ENCODE results near the gene CCDC178.

CCDC178 gene

GRCh38 chr18:33107511-33107910 lies 333.0 kb downstream of the CCDC178 start:
- H3K36me3 Mint-ChIP-seq, result no peaks in the 10 kb centered on the region
- CTCF ChIA-PET, result no interaction called here
- no peaks in the 10 kb centered on the region for H3K9me3 Mint-ChIP-seq
- no peak overlapping the region for H3K27ac Mint-ChIP-seq
- H3K4me1 Mint-ChIP-seq, result no peaks in the 10 kb centered on the region
- no peak overlapping the region for H3K4me3 Mint-ChIP-seq
- no peak for DNase-seq
- H3K27me3 Mint-ChIP-seq, result no peaks in the 10 kb centered on the region

GRCh38 chr18:33101316-33101715 lies 339.2 kb downstream of the CCDC178 start:
- CTCF ChIA-PET, result no interaction called here
- no peaks in the 10 kb centered on the region for H3K27me3 Mint-ChIP-seq

DNA sequence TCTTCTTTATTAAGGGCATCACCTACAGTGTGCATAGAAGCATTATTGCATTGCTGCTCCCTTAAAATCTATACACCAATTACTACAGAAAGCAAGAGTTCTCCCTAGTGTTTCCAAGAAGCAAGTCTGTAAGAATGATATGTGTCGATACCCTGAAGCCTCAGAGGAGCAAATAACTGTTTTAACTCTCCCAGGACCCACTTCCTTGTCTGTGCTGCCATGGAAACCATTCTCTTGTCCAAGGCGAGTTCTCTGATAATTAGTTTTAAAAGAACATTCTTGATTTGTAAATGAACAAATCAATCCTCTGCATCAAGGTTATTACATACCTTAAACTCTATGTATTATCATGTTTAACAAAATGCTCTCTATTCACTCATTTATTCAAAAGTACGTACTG lies 340.9 kb downstream of the CCDC178 start:
- CTCF ChIA-PET, result no interaction called here

More at GRCh38 chr18:33101316-33101715, 339.2 kb downstream of the CCDC178 start:
- no peak overlapping the region for H3K27ac Mint-ChIP-seq
- H3K36me3 Mint-ChIP-seq, result no peaks in the 10 kb centered on the region
- DNase-seq, result no peak
- H3K4me1 Mint-ChIP-seq, result no peaks in the 10 kb centered on the region
- no peak overlapping the region for H3K4me3 Mint-ChIP-seq
- no peaks in the 10 kb centered on the region for H3K9me3 Mint-ChIP-seq

GRCh38 chr18:33097126-33097525 lies 343.4 kb downstream of the CCDC178 start:
- no peaks in the 10 kb centered on the region for H3K36me3 Mint-ChIP-seq
- no peak overlapping the region for H3K27ac Mint-ChIP-seq
- H3K9me3 Mint-ChIP-seq, result no peaks in the 10 kb centered on the region
- DNase-seq, result no peak
- CTCF ChIA-PET, result no interaction called here
- H3K27me3 Mint-ChIP-seq, result no peaks in the 10 kb centered on the region
- H3K4me1 Mint-ChIP-seq, result no peaks in the 10 kb centered on the region
- no peak overlapping the region for H3K4me3 Mint-ChIP-seq

More for the DNA sequence above, 340.9 kb downstream of the CCDC178 start:
- no peak for DNase-seq
- Mint-ChIP-seq H3K9me3 (no peaks in the 10 kb centered on the region), H3K36me3 (no peaks in the 10 kb centered on the region), H3K4me3 (no peak overlapping the region), H3K27me3 (no peaks in the 10 kb centered on the region), H3K27ac (no peak overlapping the region), H3K4me1 (no peaks in the 10 kb centered on the region)

GRCh38 chr18:33090461-33090860 lies 350.1 kb downstream of the CCDC178 start:
- DNase-seq, result no peak
- CTCF ChIA-PET, result no interaction called here
- Mint-ChIP-seq H3K27ac (no peak overlapping the region), H3K27me3 (no peaks in the 10 kb centered on the region), H3K4me1 (no peaks in the 10 kb centered on the region), H3K4me3 (no peak overlapping the region), H3K9me3 (no peaks in the 10 kb centered on the region), H3K36me3 (no peaks in the 10 kb centered on the region)

DNA sequence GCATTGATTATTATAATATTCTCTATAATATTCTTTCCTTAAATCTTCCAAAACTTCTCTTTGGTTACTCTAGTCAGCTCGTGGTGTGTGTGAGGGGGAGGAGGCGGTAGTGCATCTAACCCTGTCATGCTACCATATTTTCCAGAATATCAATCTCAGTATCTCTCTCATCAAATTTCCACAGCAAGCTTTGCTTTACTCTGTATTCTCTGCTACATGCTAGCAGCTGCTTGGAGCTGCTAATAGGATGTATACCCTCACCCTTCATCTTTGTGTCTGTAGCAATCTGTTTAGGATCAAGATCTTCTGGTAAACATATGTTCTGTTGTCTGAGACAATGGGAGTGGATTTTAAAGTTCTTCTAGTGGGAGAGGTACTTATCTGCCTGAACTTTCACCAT lies 363.9 kb downstream of the CCDC178 start:
- DNase-seq, result no peak
- H3K4me1 Mint-ChIP-seq, result no peaks in the 10 kb centered on the region
- no peaks in the 10 kb centered on the region for H3K9me3 Mint-ChIP-seq
- H3K27me3 Mint-ChIP-seq, result no peaks in the 10 kb centered on the region
- CTCF ChIA-PET, result no interaction called here
- no peak overlapping the region for H3K27ac Mint-ChIP-seq
- H3K36me3 Mint-ChIP-seq, result no peaks in the 10 kb centered on the region
- no peak overlapping the region for H3K4me3 Mint-ChIP-seq

DNA sequence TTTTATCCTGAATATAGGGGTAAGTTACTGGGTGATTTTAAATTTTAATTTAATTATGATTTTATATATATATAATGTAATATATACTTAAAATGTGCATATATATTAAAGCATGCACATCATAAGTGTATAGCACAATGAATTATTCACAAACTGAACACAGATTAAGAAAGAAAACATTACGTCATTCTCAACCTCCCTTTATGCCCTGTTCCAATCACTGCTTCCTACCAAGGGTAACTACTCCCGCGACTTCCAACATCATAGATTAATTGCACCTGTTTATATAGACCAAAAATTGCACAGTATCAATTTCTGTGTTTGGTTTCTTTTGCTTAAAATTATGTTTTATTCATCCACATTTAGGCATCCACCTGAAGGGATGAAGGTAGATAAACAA lies 366.4 kb downstream of the CCDC178 start:
- CTCF ChIA-PET, result no interaction called here
- no peak overlapping the region for H3K27ac Mint-ChIP-seq
- no peaks in the 10 kb centered on the region for H3K4me1 Mint-ChIP-seq
- H3K36me3 Mint-ChIP-seq, result no peaks in the 10 kb centered on the region
- H3K4me3 Mint-ChIP-seq, result no peak overlapping the region
- no peaks in the 10 kb centered on the region for H3K27me3 Mint-ChIP-seq
- DNase-seq, result no peak
- H3K9me3 Mint-ChIP-seq, result peaks cover 2% of the 10 kb centered on the region

DNA sequence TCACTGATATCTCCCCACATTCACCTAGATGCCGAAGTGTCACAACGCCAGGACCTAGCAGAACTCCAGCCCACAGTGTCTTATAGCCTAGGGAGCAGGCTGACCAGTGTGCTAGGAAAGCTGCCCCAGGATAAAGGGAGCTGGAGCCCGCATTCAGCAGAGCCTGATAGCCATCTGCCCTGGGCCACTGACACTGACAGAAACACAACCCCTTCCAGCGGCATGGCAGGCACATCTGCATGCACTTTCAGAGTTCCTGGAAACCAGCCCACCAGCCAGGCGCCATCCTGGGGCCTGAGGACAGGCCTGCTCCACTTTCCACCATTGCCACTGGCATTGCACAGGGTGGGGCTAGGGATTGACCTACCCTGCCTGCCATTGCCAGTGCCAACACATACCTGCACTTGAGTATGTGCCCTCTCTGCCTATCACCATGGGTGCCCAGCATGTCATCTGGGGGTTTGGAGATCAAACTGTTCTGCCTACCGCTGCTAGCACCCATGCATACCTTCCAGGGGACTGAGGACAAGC lies 377.6 kb downstream of the CCDC178 start:
- H3K4me1 Mint-ChIP-seq, result no peaks in the 10 kb centered on the region
- CTCF ChIA-PET, result no interaction called here
- no peaks in the 10 kb centered on the region for H3K36me3 Mint-ChIP-seq
- no peaks in the 10 kb centered on the region for H3K27me3 Mint-ChIP-seq
- H3K9me3 Mint-ChIP-seq, result peaks cover 17% of the 10 kb centered on the region
- H3K27ac Mint-ChIP-seq, result no peak overlapping the region
- H3K4me3 Mint-ChIP-seq, result no peak overlapping the region
- no peak for DNase-seq

GRCh38 chr18:33052886-33053285 lies 387.6 kb downstream of the CCDC178 start:
- H3K4me1 Mint-ChIP-seq, result no peaks in the 10 kb centered on the region
- H3K27me3 Mint-ChIP-seq, result no peaks in the 10 kb centered on the region
- H3K27ac Mint-ChIP-seq, result no peak overlapping the region
- no peak for DNase-seq
- no peaks in the 10 kb centered on the region for H3K9me3 Mint-ChIP-seq
- H3K4me3 Mint-ChIP-seq, result no peak overlapping the region
- no peaks in the 10 kb centered on the region for H3K36me3 Mint-ChIP-seq
- CTCF ChIA-PET, result no interaction called here

DNA sequence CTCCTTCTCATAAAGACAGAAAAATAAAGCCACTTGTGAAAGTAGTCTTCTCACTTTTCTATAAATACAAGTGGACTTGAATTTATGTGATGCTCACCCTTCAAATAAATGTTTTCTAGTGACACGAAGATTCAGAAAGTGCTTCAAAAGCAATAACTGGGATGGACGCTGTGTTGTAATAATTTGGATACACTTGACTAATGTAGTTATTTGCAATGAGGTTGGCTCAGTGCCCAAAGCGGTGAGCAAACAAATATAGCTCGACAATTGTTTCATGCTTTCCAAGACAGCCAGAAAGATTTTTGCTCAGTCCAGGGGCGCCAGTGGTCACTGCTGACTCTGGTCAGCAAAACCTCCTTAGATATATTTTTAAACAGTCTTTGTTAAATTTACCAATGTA lies 389.1 kb downstream of the CCDC178 start:
- no peak for DNase-seq
- Mint-ChIP-seq H3K9me3 (no peaks in the 10 kb centered on the region), H3K27me3 (no peaks in the 10 kb centered on the region), H3K4me1 (no peaks in the 10 kb centered on the region), H3K27ac (no peak overlapping the region), H3K36me3 (no peaks in the 10 kb centered on the region), H3K4me3 (no peak overlapping the region)
- CTCF ChIA-PET, result no interaction called here

- H3K36me3 Mint-ChIP-seq, result no peaks in the 10 kb centered on the region
Observed at GRCh38 chr18:33040213-33040612, 400.3 kb downstream of the CCDC178 start.

DNA sequence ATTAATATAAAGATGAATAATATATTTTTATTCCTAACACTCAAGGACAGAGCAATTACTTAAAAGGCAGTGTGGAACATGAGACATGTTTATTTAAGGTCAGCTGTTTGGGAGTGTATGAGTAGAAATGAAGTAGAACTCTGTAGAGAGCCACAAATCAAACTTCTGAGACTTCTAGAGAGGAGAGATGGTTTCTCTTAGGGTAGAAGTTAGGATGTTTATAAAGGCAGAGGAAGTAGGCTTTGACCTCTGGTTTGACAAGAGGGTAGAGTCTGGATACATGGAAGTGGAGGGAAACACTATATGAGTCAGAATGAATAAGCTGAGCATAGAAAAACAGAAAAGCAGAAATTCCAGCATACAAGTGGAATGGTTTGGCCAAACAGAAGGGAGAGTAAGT lies 405.6 kb downstream of the CCDC178 start:
- no peak overlapping the region for H3K27ac Mint-ChIP-seq
- no peak overlapping the region for H3K4me3 Mint-ChIP-seq
- no peaks in the 10 kb centered on the region for H3K4me1 Mint-ChIP-seq
- CTCF ChIA-PET, result no interaction called here
- H3K36me3 Mint-ChIP-seq, result no peaks in the 10 kb centered on the region
- H3K27me3 Mint-ChIP-seq, result no peaks in the 10 kb centered on the region
- no peak for DNase-seq
- H3K9me3 Mint-ChIP-seq, result peaks cover 2% of the 10 kb centered on the region

More at GRCh38 chr18:33040213-33040612, 400.3 kb downstream of the CCDC178 start:
- Mint-ChIP-seq H3K9me3 (peaks cover 9% of the 10 kb centered on the region), H3K27me3 (no peaks in the 10 kb centered on the region), H3K4me1 (no peaks in the 10 kb centered on the region), H3K27ac (no peak overlapping the region), H3K4me3 (no peak overlapping the region)
- no peak for DNase-seq
- CTCF ChIA-PET, result no interaction called here

DNA sequence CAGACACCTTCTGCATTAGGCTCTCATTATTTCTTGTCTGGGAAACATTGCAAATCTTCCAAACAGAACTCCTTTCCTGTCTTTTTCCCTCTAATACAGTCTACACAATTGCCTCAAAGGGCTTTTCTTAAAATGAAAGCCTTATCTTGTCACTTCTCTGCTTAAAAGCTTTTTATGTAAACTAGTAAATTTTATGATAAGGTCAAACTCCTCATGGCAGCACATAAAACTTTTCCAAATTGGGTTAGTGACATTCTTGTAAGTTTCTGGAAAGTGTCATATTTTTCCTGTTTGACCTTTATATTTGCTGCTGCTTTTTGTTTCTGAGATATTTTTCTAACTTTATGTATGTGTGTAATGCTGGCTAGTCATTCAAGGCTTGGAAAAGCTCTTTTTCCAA lies 406.3 kb downstream of the CCDC178 start:
- DNase-seq, result no peak
- H3K4me3 Mint-ChIP-seq, result no peak overlapping the region
- no peaks in the 10 kb centered on the region for H3K4me1 Mint-ChIP-seq
- CTCF ChIA-PET, result no interaction called here
- peaks cover 2% of the 10 kb centered on the region for H3K9me3 Mint-ChIP-seq
- no peaks in the 10 kb centered on the region for H3K36me3 Mint-ChIP-seq
- H3K27me3 Mint-ChIP-seq, result no peaks in the 10 kb centered on the region
- no peak overlapping the region for H3K27ac Mint-ChIP-seq

- no peak for DNase-seq
- no peaks in the 10 kb centered on the region for H3K27me3 Mint-ChIP-seq
- H3K9me3 Mint-ChIP-seq, result no peaks in the 10 kb centered on the region
- no peak overlapping the region for H3K27ac Mint-ChIP-seq
- no peaks in the 10 kb centered on the region for H3K36me3 Mint-ChIP-seq
- H3K4me3 Mint-ChIP-seq, result no peak overlapping the region
- CTCF ChIA-PET, result no interaction called here
- H3K4me1 Mint-ChIP-seq, result no peaks in the 10 kb centered on the region
Observed at GRCh38 chr18:33022370-33022769, 418.2 kb downstream of the CCDC178 start.

- no peak overlapping the region for H3K27ac Mint-ChIP-seq
- H3K36me3 Mint-ChIP-seq, result no peaks in the 10 kb centered on the region
- H3K27me3 Mint-ChIP-seq, result no peaks in the 10 kb centered on the region
- no peak for DNase-seq
- H3K4me3 Mint-ChIP-seq, result no peak overlapping the region
- CTCF ChIA-PET, result no interaction called here
- no peaks in the 10 kb centered on the region for H3K9me3 Mint-ChIP-seq
- H3K4me1 Mint-ChIP-seq, result no peaks in the 10 kb centered on the region
Observed at GRCh38 chr18:33020877-33021276, 419.6 kb downstream of the CCDC178 start.
